Panc1 (cell line): Measurements from ENCODE around the gene RAB40B. TPM values are rescaled to one million over a fixed set of nuclear protein-coding genes. Genes with fewer than 3 reads are reported as not detected.

Experiments used
- ATAC-seq: fragments of 200-7000 bp; cut with Tn5 transposase; 2 replicates; pipeline ENCODE4 v1.9.1; 2020; ENCODE audit warnings: mild to moderate bottlenecking, moderate library complexity
- BruUV-seq: library from RNA; stranded (reverse); fragments of 400-500 nt; replicated peaks from 2 replicates; lab custom pipeline; 2021; lab: Mats Ljungman, UMichigan
- CTCF ChIA-PET: fragments of 300-600 bp; sonication (Branson Sonifier 250); formaldehyde crosslinking; loops from one replicate; lab custom pipeline; 2022; ENCODE audit warnings: antibody characterized with exemption; lab: Charles Lee
- POLR2A ChIA-PET: fragments of 300-600 bp; sonication (Branson Sonifier 250); formaldehyde crosslinking; loops from one replicate; lab custom pipeline; 2022; ENCODE audit warnings: antibody characterized with exemption; lab: Charles Lee
- DNase-seq: peaks from one replicate; pipeline ENCODE4 v3.0.0-alpha.2; 2010; ENCODE audit warnings: low read depth, low spot score
- H3K27ac ChIP-seq: 2 replicates; pipeline ENCODE4 v1.5.1; 2011; ENCODE audit warnings: mild to moderate bottlenecking, low read length, inconsistent platforms
- H3K27me3 ChIP-seq: fragments of 200-500 bp; sonication (Bioruptor generic); 2 replicates; pipeline ENCODE4 v1.6.0; 2014; ENCODE audit warnings: low read length, inconsistent platforms; ENCODE audit not compliant: control insufficient read depth, insufficient read depth
- H3K36me3 ChIP-seq: fragments of 200-500 bp; sonication (Bioruptor generic); 2 replicates; pipeline ENCODE4 v1.5.1; 2014; ENCODE audit warnings: inconsistent platforms, mild to moderate bottlenecking, low read length, moderate library complexity; ENCODE audit not compliant: control insufficient read depth, insufficient read depth
- H3K4me1 ChIP-seq: 2 replicates; pipeline ENCODE4 v1.5.1; 2011; ENCODE audit warnings: inconsistent platforms, mild to moderate bottlenecking, low read length, moderate library complexity; ENCODE audit not compliant: control insufficient read depth, insufficient read depth
- H3K4me3 ChIP-seq, 2 experiments: 2 replicates each; pipeline ENCODE4 v1.5.1; 2011 to 2012; ENCODE audit warnings: low read depth in 2 of 2, low read length in 2 of 2, mild to moderate bottlenecking in 2 of 2, inconsistent platforms in 1 of 2, moderate library complexity in 1 of 2
- H3K9me3 ChIP-seq: fragments of 200-500 bp; sonication (Bioruptor generic); 2 replicates; pipeline ENCODE4 v1.5.1; 2014; ENCODE audit warnings: low read depth, mild to moderate bottlenecking, inconsistent platforms, low read length, moderate library complexity; ENCODE audit not compliant: control insufficient read depth, insufficient read depth
- POLR2AphosphoS5 ChIP-seq: IDR thresholded peaks from 2 replicates; pipeline ENCODE4 v1.6.1; 2012; ENCODE audit warnings: mild to moderate bottlenecking, low read depth, low read length, moderate library complexity
- SIN3A ChIP-seq: IDR thresholded peaks from 2 replicates; pipeline ENCODE4 v1.6.1; 2012; ENCODE audit warnings: low read depth, mild to moderate bottlenecking, low read length, moderate library complexity, borderline replicate concordance; ENCODE audit not compliant: insufficient read depth
- TCF7L2 ChIP-seq: IDR thresholded peaks from 2 replicates; pipeline ENCODE4 v1.6.1; 2011; ENCODE audit warnings: mild to moderate bottlenecking, low read depth, low read length, inconsistent platforms
- in situ Hi-C: cut with HindIII; loops from 2 replicates; pipeline ENCODE4 v1.10.0; 2016; ENCODE audit warnings: low sequenced_read_pairs, low pct_unique_long_range_greater_than_20kb
- intact Hi-C: fragments of 100-400 bp; cut with micrococcal nuclease; formaldehyde crosslinking; loops from one replicate; pipeline ENCODE4 v1.10.0; 2022; ENCODE audit not compliant: unreplicated experiment
- total RNA-seq: library from RNA; stranded (reverse); gene quantifications from one replicate; pipeline ENCODE4 v1.2.1, GENCODE V29; 2021; ENCODE audit not compliant: unreplicated experiment
- TF ChIP-seq, protein P1 (sequence below), 2 experiments: IDR thresholded peaks; 2 replicates each; pipeline ENCODE4 v1.6.1; 2011 to 2012; ENCODE audit warnings: low read depth in 2 of 2, control low read depth in 1 of 2, low read length in 1 of 2, mild to moderate bottlenecking in 1 of 2, moderate library complexity in 1 of 2; ENCODE audit not compliant: insufficient read depth in 1 of 2
- TF ChIP-seq, protein P2 (sequence below): fragments of 450-650 bp; IDR thresholded peaks from 2 replicates; pipeline ENCODE4 v1.5.1; 2017; ENCODE audit warnings: mild to moderate bottlenecking

The RAB40B gene
- total RNA-seq, 1 experiment from 2014 or later, result 7.1 TPM

- no peaks in the 10 kb centered on the region for H3K27me3 ChIP-seq
- H3K27ac ChIP-seq, result no peak overlapping the region
- CTCF ChIA-PET, result interaction anchor here (0.7 kb wide), 1 partner anchor 190 kb away, joined by 3 read pairs; no protein-coding TSS in a partner anchor
- peaks cover 4% of the 10 kb centered on the region; the same call in 1 of the 2 replicates for H3K9me3 ChIP-seq
- intact Hi-C loops, result no loop called here
- no peak overlapping the region for H3K4me3 ChIP-seq
- no peak for ATAC-seq
- H3K36me3 ChIP-seq, result no peaks in the 10 kb centered on the region
- no peak for DNase-seq
- no TSS peak for BruUV-seq
- POLR2A ChIA-PET, result no interaction called here
- TF ChIP-seq, protein P1, sequence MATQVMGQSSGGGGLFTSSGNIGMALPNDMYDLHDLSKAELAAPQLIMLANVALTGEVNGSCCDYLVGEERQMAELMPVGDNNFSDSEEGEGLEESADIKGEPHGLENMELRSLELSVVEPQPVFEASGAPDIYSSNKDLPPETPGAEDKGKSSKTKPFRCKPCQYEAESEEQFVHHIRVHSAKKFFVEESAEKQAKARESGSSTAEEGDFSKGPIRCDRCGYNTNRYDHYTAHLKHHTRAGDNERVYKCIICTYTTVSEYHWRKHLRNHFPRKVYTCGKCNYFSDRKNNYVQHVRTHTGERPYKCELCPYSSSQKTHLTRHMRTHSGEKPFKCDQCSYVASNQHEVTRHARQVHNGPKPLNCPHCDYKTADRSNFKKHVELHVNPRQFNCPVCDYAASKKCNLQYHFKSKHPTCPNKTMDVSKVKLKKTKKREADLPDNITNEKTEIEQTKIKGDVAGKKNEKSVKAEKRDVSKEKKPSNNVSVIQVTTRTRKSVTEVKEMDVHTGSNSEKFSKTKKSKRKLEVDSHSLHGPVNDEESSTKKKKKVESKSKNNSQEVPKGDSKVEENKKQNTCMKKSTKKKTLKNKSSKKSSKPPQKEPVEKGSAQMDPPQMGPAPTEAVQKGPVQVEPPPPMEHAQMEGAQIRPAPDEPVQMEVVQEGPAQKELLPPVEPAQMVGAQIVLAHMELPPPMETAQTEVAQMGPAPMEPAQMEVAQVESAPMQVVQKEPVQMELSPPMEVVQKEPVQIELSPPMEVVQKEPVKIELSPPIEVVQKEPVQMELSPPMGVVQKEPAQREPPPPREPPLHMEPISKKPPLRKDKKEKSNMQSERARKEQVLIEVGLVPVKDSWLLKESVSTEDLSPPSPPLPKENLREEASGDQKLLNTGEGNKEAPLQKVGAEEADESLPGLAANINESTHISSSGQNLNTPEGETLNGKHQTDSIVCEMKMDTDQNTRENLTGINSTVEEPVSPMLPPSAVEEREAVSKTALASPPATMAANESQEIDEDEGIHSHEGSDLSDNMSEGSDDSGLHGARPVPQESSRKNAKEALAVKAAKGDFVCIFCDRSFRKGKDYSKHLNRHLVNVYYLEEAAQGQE (IDR thresholded peaks at IDR 0.05; ENCODE audit: insufficient read depth in 1 of 2, low read depth in 2 of 2, low read length in 1 of 2), result no peak
- TF ChIP-seq, protein P2, sequence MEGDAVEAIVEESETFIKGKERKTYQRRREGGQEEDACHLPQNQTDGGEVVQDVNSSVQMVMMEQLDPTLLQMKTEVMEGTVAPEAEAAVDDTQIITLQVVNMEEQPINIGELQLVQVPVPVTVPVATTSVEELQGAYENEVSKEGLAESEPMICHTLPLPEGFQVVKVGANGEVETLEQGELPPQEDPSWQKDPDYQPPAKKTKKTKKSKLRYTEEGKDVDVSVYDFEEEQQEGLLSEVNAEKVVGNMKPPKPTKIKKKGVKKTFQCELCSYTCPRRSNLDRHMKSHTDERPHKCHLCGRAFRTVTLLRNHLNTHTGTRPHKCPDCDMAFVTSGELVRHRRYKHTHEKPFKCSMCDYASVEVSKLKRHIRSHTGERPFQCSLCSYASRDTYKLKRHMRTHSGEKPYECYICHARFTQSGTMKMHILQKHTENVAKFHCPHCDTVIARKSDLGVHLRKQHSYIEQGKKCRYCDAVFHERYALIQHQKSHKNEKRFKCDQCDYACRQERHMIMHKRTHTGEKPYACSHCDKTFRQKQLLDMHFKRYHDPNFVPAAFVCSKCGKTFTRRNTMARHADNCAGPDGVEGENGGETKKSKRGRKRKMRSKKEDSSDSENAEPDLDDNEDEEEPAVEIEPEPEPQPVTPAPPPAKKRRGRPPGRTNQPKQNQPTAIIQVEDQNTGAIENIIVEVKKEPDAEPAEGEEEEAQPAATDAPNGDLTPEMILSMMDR, result no peak
- TF ChIP-seq POLR2AphosphoS5 (no peak), SIN3A (no peak), TCF7L2 (no peak)
- in situ Hi-C loops, result no loop called here
- H3K4me1 ChIP-seq, result no peaks in the 10 kb centered on the region
Measured at GRCh38 chr17:82684228-82684841, 14.2 kb downstream of the RAB40B start.

GRCh38 chr17:82683534-82683933, 15.0 kb downstream of the RAB40B start:
- CTCF ChIA-PET, result interaction anchor here (0.6 to 0.7 kb wide), 2 partner anchors 191 to 728 kb away, joined by 3 to 4 read pairs; no protein-coding TSS in a partner anchor
- peaks cover 4% of the 10 kb centered on the region; the same call in 1 of the 2 replicates for H3K9me3 ChIP-seq
- H3K4me1 ChIP-seq, result no peaks in the 10 kb centered on the region
- H3K27me3 ChIP-seq, result no peaks in the 10 kb centered on the region
- in situ Hi-C loops (no loop called here), intact Hi-C loops (no loop called here)
- no peaks in the 10 kb centered on the region for H3K36me3 ChIP-seq
- DNase-seq (no peak), ATAC-seq (no peak)
- no peak overlapping the region for H3K4me3 ChIP-seq
- BruUV-seq, result no TSS peak
- POLR2A ChIA-PET, result no interaction called here
- no peak overlapping the region for H3K27ac ChIP-seq
- TF ChIP-seq, protein P2, result no peak
- TF ChIP-seq TCF7L2 (no peak), POLR2AphosphoS5 (no peak), SIN3A (no peak)
- TF ChIP-seq, protein P1 (IDR thresholded peaks at IDR 0.05; ENCODE audit: insufficient read depth in 1 of 2, low read depth in 2 of 2, low read length in 1 of 2), result no peak
